Measurements from ENCODE around the gene SOWAHB.

The SOWAHB gene, protein sequence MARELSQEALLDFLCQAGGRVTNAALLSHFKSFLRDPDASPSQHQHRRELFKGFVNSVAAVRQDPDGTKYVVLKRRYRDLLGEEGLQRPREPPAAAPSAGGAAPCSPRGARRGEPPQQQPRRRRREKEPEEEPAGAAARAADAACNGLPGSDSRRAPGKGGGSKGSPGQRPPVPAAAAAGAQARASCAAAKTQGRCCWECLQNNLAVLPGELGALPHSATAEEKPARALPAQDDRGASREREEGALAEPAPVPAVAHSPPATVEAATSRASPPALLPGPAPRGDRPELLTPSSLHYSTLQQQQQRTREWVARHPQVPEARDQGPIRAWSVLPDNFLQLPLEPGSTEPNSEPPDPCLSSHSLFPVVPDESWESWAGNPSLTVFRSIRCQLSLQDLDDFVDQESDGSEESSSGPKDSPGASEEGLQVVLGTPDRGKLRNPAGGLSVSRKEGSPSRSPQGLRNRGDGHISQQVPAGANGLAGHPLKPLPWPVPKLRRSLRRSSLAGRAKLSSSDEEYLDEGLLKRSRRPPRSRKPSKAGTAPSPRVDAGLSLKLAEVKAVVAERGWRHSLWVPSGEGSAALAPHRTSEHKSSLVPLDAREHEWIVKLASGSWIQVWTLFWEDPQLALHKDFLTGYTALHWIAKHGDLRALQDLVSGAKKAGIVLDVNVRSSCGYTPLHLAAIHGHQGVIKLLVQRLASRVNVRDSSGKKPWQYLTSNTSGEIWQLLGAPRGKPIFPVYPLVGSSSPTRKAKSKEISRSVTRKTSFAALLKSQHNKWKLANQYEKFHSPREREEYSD

GRCh38 chr4:76897536-76898384 lies at the start of gene SOWAHB:
SOWAHB (minus strand) TSS chr4:76898144; CDS start chr4:76897849, 295 bp downstream.
- no peak for DNase-seq (ENCODE audit: low read depth)
- peak within 1 kb of the TSS; percentile 42 for H3K4me3 ChIP-seq (ENCODE audit: low read depth, low read length)

- peak overlapping the region; percentile 62 for H3K4me3 ChIP-seq (ENCODE audit: low read depth, low read length)
Observed at GRCh38 chr4:76947369-76947768, 49.4 kb upstream of the SOWAHB start.

DNA sequence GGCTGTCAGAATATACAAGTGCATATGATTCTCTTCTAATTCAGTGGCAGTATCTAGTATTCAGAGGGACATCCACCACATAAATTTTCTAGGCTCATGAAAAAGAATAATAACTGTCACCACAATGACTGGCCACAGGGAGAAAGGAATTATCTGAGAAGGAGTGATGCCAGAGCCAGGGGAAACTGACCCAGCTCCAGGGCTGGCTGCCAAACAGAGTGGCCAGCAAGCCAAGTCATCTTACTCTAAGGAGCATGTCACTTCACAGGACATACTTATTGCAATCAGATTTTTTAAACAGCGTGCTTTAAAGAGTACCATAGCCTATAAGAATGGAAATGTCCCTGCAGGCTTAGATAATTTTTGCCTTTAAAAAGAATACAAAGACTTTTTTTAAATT lies 45.8 kb upstream of the SOWAHB start:
- no peak overlapping the region for H3K4me3 ChIP-seq (ENCODE audit: low read depth, low read length)
- DNase-seq (ENCODE audit: low read depth), result no peak

More at GRCh38 chr4:76947369-76947768, 49.4 kb upstream of the SOWAHB start:
- DNase-seq (ENCODE audit: low read depth), result no peak

- DNase-seq (ENCODE audit: low read depth), result no peak
Observed at GRCh38 chr4:76943129-76943620, 45.2 kb upstream of the SOWAHB start.

DNA sequence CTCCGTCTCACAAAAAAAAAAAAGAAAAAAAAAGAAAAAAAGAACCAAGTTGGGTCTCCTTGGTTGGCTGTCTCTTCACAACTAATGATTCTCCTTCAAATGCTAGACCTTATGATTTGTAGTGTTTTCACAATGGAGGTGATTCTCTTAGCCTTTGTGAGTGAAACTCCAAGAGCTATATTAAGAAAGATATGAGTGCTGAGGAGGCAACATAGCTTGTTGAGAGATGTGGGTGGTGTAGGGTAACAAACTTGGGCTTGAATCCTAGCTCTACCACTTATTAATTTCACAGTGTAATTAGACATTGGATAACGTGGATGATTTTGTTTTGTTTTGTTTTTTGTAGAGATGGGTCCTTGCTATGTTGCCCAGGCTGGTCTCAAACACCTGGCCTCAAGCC lies 41.2 kb upstream of the SOWAHB start:
- H3K4me3 ChIP-seq (ENCODE audit: low read depth, low read length), result no peak overlapping the region
- DNase-seq (ENCODE audit: low read depth), result no peak

More at GRCh38 chr4:76943129-76943620, 45.2 kb upstream of the SOWAHB start:
- no peak overlapping the region for H3K4me3 ChIP-seq (ENCODE audit: low read depth, low read length)

DNA sequence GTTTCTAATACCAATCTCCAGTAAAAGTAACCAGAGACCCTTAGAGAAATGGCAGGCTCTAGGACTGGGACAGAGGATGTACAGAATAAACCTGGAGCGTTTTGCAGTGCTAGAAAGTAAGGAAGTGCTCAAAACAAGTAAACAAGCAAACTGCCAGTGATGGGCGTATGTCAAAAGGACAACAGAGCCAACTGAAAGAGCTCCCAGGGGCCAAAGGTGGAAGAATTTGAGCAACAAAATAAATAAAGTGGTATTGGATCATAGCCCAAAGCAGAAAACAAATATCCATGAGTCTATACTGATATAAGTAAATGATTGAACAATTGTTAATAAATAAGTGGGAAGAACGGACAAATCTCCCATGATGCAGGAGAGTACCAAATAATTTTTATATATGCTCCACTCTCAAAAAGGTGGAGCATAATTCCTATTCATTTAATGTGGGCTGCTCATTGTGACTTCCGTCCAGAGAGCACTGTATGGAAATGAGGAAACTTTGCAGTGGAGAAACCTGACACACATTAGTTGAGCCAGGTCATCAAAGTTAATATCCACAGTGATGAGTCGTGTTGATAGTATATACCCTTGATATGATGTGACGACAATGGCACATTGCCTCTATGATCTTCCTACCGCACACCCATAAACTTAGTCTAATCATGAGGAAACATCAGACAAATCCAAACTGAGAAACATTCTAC lies 33.8 kb upstream of the SOWAHB start:
- no peak for DNase-seq (ENCODE audit: low read depth)
- H3K4me3 ChIP-seq (ENCODE audit: low read depth, low read length), result no peak overlapping the region

- DNase-seq (ENCODE audit: low read depth), result no peak
Observed at GRCh38 chr4:76931087-76931486, 33.1 kb upstream of the SOWAHB start.

DNA sequence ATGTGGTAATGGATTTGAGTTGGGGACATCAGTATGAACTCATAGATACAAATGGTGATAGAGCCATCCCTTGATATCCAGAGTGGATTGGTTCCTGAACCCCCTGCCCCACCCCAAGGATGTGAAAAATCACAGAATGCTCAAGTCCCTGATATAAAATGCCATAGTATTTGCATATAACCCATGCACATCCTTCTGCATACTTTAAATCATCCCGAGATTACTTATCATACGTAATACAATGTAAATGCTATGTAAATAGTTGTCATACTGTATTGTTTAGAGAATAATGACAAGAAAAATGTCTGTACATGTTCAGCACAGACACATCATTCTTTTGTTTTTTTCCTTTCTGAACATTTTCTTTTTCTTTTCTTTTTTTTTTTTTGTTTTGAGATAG lies 32.7 kb upstream of the SOWAHB start:
- no peak for DNase-seq (ENCODE audit: low read depth)
- no peak overlapping the region for H3K4me3 ChIP-seq (ENCODE audit: low read depth, low read length)

More at GRCh38 chr4:76931087-76931486, 33.1 kb upstream of the SOWAHB start:
- H3K4me3 ChIP-seq (ENCODE audit: low read depth, low read length), result no peak overlapping the region

DNA sequence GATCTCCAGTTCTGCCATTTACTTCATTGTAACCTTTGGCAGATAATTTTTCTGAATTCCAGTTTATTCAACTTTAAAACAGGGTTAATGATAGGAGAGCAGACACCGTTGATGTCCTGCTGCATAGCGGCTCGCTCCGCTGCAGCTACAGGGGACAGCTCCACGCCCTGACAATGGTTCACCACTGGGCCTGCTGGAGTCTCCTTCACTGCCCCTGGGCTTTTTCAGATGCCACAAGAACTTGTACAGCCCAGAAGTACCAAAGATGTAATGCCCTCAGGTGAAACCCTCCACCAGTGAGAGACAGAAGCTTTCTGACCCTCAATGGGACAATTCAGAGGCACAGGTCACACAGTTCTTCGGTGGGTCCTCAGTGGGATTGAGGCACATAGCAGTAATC lies 28.9 kb upstream of the SOWAHB start:
- H3K4me3 ChIP-seq (ENCODE audit: low read depth, low read length), result no peak overlapping the region
- DNase-seq (ENCODE audit: low read depth), result no peak

- DNase-seq (ENCODE audit: low read depth), result no peak
- H3K4me3 ChIP-seq (ENCODE audit: low read depth, low read length), result no peak overlapping the region
Observed at GRCh38 chr4:76923619-76924357, 25.8 kb upstream of the SOWAHB start.

GRCh38 chr4:76920715-76921114 lies 22.8 kb upstream of the SOWAHB start:
- no peak overlapping the region for H3K4me3 ChIP-seq (ENCODE audit: low read depth, low read length)
- DNase-seq (ENCODE audit: low read depth), result no peak

- DNase-seq (ENCODE audit: low read depth), result no peak
- no peak overlapping the region for H3K4me3 ChIP-seq (ENCODE audit: low read depth, low read length)
Observed at GRCh38 chr4:76909711-76910110, 11.8 kb upstream of the SOWAHB start.

DNA sequence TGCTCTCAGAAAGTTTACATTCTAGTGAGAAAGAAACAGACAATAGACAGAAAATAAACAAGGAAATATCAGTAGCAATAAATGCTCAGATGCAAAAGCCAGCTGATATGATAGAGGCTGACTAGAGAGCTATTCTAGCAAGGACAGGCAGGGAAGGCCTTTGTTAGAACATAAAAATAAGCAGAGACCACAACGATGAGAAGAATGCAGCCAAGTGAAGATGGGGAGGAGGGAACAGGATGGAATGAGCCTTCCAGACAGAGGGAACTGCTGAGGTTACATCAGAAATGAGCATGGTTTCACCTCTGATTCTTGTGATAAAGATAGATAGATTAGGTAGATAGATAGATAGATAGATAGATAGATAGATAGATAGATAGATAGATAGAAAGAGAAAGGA lies 7.6 kb upstream of the SOWAHB start:
- peak; percentile 32 for DNase-seq (ENCODE audit: low read depth)
- H3K4me3 ChIP-seq (ENCODE audit: low read depth, low read length), result no peak overlapping the region

DNA sequence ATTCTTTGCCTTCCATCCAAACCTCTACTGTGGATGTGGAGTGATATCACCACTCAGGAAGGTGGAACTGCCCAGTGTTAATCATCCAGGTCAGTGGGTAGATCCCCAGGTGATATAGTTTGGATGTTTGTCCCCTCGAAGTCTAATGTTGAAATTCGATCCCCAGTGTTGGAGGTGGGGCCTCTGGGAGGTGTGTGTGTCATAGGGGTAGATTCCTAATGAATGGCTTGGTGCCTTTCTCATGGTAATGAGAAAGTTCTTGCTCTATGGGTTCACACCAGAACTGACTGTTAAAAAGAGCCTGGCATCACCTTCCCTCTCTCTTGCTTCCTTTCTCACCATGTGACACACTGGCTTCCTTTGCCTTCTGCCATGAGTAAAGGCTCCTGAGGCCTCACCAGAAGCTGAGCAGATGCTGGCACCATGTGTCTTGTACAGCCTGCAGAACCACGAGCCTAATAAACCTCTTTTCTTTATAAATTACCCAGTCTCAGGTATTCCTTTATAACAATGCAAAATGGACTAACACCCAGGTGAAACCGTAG lies 6.8 kb upstream of the SOWAHB start:
- DNase-seq (ENCODE audit: low read depth), result no peak
- no peak overlapping the region for H3K4me3 ChIP-seq (ENCODE audit: low read depth, low read length)

DNA sequence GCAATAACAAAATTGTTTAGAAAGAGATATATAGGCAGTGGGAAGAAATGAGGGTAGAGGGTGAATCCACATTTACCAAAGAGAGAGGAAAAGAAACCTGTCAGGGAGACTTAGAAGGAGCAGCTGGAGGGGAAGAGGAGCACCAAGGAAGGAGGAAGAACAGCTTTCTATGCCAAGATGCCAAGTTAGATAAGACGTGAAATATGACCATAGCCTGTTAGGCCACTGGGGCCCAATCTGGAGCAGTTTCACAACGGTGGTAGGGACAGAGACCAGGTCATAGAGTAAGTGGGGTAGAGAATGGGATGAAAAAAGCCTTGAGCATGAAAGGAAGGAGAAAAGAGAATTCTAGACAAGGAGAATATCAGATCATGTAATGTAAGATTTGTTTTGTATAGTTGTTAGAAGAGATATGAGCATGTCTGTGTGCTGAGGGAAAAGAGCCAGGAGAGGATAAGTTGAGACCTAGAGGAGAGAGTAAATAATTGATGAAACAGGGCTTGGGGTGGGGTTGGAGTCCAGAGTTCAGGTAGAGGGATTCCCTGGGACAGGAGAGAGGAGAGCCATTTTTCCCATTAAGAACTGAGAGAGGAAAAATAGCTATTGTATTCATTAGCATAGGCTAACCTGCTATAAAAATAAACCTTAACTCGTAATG lies 4.4 kb upstream of the SOWAHB start:
- no peak overlapping the region for H3K4me3 ChIP-seq (ENCODE audit: low read depth, low read length)
- DNase-seq (ENCODE audit: low read depth), result no peak

DNA sequence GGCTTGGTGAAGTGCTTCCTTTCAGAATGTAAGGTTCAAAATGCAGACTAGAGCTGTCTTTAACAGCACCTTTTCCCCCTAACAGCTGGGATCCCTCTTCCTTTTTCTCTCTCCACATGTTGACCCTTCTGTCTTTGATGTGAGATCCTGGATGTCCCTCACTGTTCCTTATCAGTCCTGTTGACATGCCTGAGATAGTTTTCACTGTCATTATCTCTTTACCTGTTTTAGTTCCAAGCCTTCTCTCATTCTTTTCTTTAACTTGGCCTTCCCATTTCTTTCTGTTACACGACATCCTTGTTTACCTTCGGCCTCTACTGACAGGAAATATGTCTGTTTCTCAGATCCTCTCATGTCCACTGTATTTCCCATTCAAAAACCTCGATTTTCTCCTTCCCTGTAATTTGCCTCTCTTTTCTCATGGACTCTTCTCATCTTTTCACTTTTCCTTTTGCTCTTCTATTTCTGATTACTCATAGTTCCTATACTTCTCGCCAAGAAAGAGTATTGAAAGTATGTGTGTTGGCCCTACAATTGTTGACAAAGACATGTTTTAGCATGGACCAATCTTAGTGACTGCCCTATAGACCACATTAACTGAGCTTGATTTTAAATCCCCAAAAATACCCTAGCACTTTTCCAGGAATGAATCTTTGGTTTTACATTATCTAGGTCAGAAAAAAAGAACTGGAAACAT lies 1.2 kb upstream of the SOWAHB start:
- H3K4me3 ChIP-seq (ENCODE audit: low read depth, low read length), result no peak overlapping the region
- no peak for DNase-seq (ENCODE audit: low read depth)

- H3K4me3 ChIP-seq (ENCODE audit: low read depth, low read length), result peak overlapping the region; percentile 42
- no peak for DNase-seq (ENCODE audit: low read depth)
Observed at GRCh38 chr4:76898385-76898692, 395 bp upstream of the SOWAHB start.
